PC-3 (cell line): Measurements from ENCODE around the gene BMP5. TPM values are rescaled to one million over a fixed set of nuclear protein-coding genes. Genes with fewer than 3 reads are reported as not detected.

Experiments
- ATAC-seq: fragments of 200-7000 bp; cut with Tn5 transposase; 2 replicates; pipeline ENCODE4 v1.9.1; 2020; ENCODE audit warnings: mild to moderate bottlenecking, moderate library complexity
- BruUV-seq: library from RNA; stranded (reverse); fragments of 400-500 nt; replicated peaks from 2 replicates; lab custom pipeline; 2021; lab: Mats Ljungman, UMichigan
- CTCF ChIA-PET: fragments of 300-600 bp; sonication (Branson Sonifier 250); formaldehyde crosslinking; loops from one replicate; lab custom pipeline; 2022; ENCODE audit warnings: antibody characterized with exemption; lab: Charles Lee
- POLR2A ChIA-PET: fragments of 300-600 bp; sonication (Branson Sonifier 250); formaldehyde crosslinking; loops from one replicate; lab custom pipeline; 2022; ENCODE audit warnings: antibody characterized with exemption; ENCODE audit not compliant: unreplicated experiment; lab: Charles Lee
- DNase-seq: peaks from one replicate; pipeline ENCODE4 v3.0.0-alpha.2; 2015
- H2AFZ ChIP-seq: fragments of 300-600 bp; sonication (generic); 2 replicates; pipeline ENCODE4 v1.6.0; 2016; ENCODE audit warnings: antibody characterized with exemption, low read length
- H3F3A ChIP-seq: fragments of 300-600 bp; sonication (generic); one replicate; pipeline ENCODE4 v1.6.0; 2017; ENCODE audit warnings: antibody characterized with exemption, low read length, control low read depth, mild to moderate bottlenecking; ENCODE audit not compliant: unreplicated experiment
- H3K27ac ChIP-seq: fragments of 300-600 bp; sonication (generic); 2 replicates; pipeline ENCODE4 v1.5.1; 2016; ENCODE audit warnings: mild to moderate bottlenecking, low read length
- H3K27me3 ChIP-seq: fragments of 300-600 bp; sonication (generic); 2 replicates; pipeline ENCODE4 v1.6.1; 2016; ENCODE audit warnings: low read length, mixed read lengths
- H3K36me3 ChIP-seq: fragments of 300-600 bp; sonication (generic); 2 replicates; pipeline ENCODE4 v1.6.1; 2016; ENCODE audit warnings: low read depth, mixed run types, low read length, mixed read lengths
- H3K4me1 ChIP-seq: fragments of 300-600 bp; sonication (generic); 2 replicates; pipeline ENCODE4 v1.5.1; 2016; ENCODE audit warnings: low read length; ENCODE audit not compliant: insufficient read depth
- H3K4me2 ChIP-seq: fragments of 300-600 bp; sonication (generic); 2 replicates; pipeline ENCODE4 v1.6.0; 2016; ENCODE audit warnings: low read length
- H3K4me3 ChIP-seq: fragments of 300-600 bp; sonication (generic); 2 replicates; pipeline ENCODE4 v1.5.1; 2016; ENCODE audit warnings: mild to moderate bottlenecking, low read length, mixed read lengths
- H3K79me2 ChIP-seq: fragments of 300-600 bp; sonication (generic); 2 replicates; pipeline ENCODE4 v1.6.1; 2017; ENCODE audit warnings: low read length, mixed read lengths
- H3K9ac ChIP-seq: fragments of 300-600 bp; sonication (generic); 2 replicates; pipeline ENCODE4 v1.6.0; 2016; ENCODE audit warnings: mild to moderate bottlenecking, low read length
- H3K9me2 ChIP-seq: fragments of 300-600 bp; sonication (generic); replicated peaks from 2 replicates; pipeline ENCODE4 v1.6.1; 2016; ENCODE audit warnings: mixed run types, low read length, mixed read lengths
- H3K9me3 ChIP-seq: fragments of 300-600 bp; sonication (generic); 2 replicates; pipeline ENCODE4 v1.6.1; 2016; ENCODE audit warnings: low read length, mixed read lengths
- H4K20me1 ChIP-seq: fragments of 300-600 bp; sonication (generic); 2 replicates; pipeline ENCODE4 v1.6.1; 2016; ENCODE audit warnings: low read length, mixed read lengths
- EZH2 ChIP-seq: fragments of 300-600 bp; sonication (generic); IDR thresholded peaks from one replicate; pipeline ENCODE4 v1.6.1; 2017; ENCODE audit warnings: antibody characterized with exemption, mild to moderate bottlenecking, low read length; ENCODE audit not compliant: unreplicated experiment
- EZH2phosphoT487 ChIP-seq: fragments of 300-600 bp; sonication (generic); IDR thresholded peaks from 2 replicates; pipeline ENCODE4 v1.6.1; 2018; ENCODE audit warnings: mild to moderate bottlenecking, antibody characterized with exemption, low read length, borderline replicate concordance
- intact Hi-C: fragments of 100-400 bp; cut with micrococcal nuclease; formaldehyde crosslinking; loops from 2 replicates; pipeline ENCODE4 v1.9.0; 2023
- total RNA-seq: library from RNA; depleted of rRNA; stranded (reverse); fragments of >200 nt; gene quantifications from 2 replicates; pipeline ENCODE4 v1.2.3, GENCODE V29; 2014
- TF ChIP-seq, protein P1 (sequence below): fragments of 300-600 bp; sonication (generic); conservative IDR thresholded peaks from 2 replicates; pipeline ENCODE4 v1.5.1; 2017; ENCODE audit warnings: antibody characterized with exemption, low read depth, mild to moderate bottlenecking, low read length

The BMP5 gene
- total RNA-seq, 1 experiment from 2014 or later, result not detected

- intact Hi-C loops, result loop anchor here (1.0 to 5.0 kb wide), 2 partner anchors 41 to 55 kb away; no protein-coding TSS in a partner anchor
These were observed 48.4 kb downstream of the BMP5 start for GRCh38 chr6:55826941-55827340.

DNA sequence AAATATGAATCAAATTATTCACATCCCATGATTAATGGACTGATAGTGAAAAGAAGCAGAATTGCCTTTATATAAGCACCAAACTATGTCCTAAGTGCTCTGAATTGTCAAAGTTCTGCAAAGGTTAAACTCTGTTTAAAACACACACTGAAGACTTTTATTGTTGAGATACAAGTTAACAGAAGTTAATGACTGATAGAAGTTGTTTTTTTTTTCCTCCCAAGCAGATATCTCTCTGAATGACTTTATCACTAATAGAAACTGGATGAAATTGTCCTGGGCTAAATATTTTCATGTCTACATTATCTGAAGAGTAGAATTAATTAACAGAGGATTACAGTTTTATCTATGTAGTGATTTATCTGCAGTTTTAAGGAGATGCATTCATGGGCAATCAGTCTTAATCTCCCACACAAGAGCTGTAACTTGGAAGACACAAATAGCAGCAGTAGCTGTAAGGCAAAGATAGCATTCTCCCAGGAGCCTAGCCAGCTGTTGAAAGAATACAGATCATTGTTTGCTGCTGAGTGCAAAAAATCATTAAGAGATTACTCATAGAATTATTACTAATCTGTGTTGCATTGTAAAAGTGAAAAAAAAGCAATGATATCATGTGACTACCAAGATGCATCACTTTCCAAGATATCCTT lies 49.9 kb downstream of the BMP5 start:
- Histone ChIP-seq H3F3A (no peaks in the 10 kb centered on the region), H2AFZ (no peak overlapping the region), H3K9ac (no peak overlapping the region), H4K20me1 (no peaks in the 10 kb centered on the region), H3K36me3 (no peaks in the 10 kb centered on the region), H3K4me1 (peaks cover 24% of the 10 kb centered on the region), H3K27me3 (no peaks in the 10 kb centered on the region), H3K4me3 (no peak overlapping the region), H3K9me3 (no peaks in the 10 kb centered on the region), H3K4me2 (peak overlapping the region; percentile 6), H3K9me2 (no peaks in the 10 kb centered on the region), H3K79me2 (no peaks in the 10 kb centered on the region), H3K27ac (peak overlapping the region; percentile 37)
- CTCF ChIA-PET, result no interaction called here
- intact Hi-C loops, result loop anchor here (5.0 kb wide), 1 partner anchor 57 kb away; no protein-coding TSS in a partner anchor
- TF ChIP-seq EZH2, result no peak
- TF ChIP-seq EZH2phosphoT487, result no peak
- TF ChIP-seq, protein P1, sequence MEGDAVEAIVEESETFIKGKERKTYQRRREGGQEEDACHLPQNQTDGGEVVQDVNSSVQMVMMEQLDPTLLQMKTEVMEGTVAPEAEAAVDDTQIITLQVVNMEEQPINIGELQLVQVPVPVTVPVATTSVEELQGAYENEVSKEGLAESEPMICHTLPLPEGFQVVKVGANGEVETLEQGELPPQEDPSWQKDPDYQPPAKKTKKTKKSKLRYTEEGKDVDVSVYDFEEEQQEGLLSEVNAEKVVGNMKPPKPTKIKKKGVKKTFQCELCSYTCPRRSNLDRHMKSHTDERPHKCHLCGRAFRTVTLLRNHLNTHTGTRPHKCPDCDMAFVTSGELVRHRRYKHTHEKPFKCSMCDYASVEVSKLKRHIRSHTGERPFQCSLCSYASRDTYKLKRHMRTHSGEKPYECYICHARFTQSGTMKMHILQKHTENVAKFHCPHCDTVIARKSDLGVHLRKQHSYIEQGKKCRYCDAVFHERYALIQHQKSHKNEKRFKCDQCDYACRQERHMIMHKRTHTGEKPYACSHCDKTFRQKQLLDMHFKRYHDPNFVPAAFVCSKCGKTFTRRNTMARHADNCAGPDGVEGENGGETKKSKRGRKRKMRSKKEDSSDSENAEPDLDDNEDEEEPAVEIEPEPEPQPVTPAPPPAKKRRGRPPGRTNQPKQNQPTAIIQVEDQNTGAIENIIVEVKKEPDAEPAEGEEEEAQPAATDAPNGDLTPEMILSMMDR, result no peak
- ATAC-seq (peak; percentile 89), DNase-seq (peak; percentile 77)
- no TSS peak for BruUV-seq
- POLR2A ChIA-PET, result no interaction called here

More at GRCh38 chr6:55826941-55827340, 48.4 kb downstream of the BMP5 start:
- no peaks in the 10 kb centered on the region for H3K79me2 ChIP-seq
- H3K9ac ChIP-seq, result no peak overlapping the region
- H3K27ac ChIP-seq, result no peak overlapping the region
- ChIA-PET CTCF (no interaction called here), POLR2A (interaction anchor here (0.7 kb wide), 1 partner anchor 467 kb away, joined by 3 read pairs; no protein-coding TSS in a partner anchor)
- no peaks in the 10 kb centered on the region for H3K36me3 ChIP-seq
- H2AFZ ChIP-seq, result no peak overlapping the region
- TF ChIP-seq EZH2phosphoT487, result no peak
- no peak overlapping the region for H3K4me3 ChIP-seq
- H3K9me3 ChIP-seq, result no peaks in the 10 kb centered on the region
- H3K4me2 ChIP-seq, result no peak overlapping the region
- no TSS peak for BruUV-seq
- H3F3A ChIP-seq, result no peaks in the 10 kb centered on the region
- H3K9me2 ChIP-seq, result no peaks in the 10 kb centered on the region
- ATAC-seq, result no peak
- H3K4me1 ChIP-seq, result peaks cover 24% of the 10 kb centered on the region
- H4K20me1 ChIP-seq, result no peaks in the 10 kb centered on the region
- DNase-seq, result no peak
- H3K27me3 ChIP-seq, result no peaks in the 10 kb centered on the region

GRCh38 chr6:55822815-55823214 lies 52.6 kb downstream of the BMP5 start:
- no peaks in the 10 kb centered on the region for H3K27me3 ChIP-seq
- H3K79me2 ChIP-seq, result no peaks in the 10 kb centered on the region
- DNase-seq (no peak), ATAC-seq (no peak)
- no peak overlapping the region for H2AFZ ChIP-seq
- intact Hi-C loops, result no loop called here
- H3K4me1 ChIP-seq, result peaks cover 19% of the 10 kb centered on the region
- H3K36me3 ChIP-seq, result no peaks in the 10 kb centered on the region
- H3K4me3 ChIP-seq, result no peak overlapping the region
- no peak overlapping the region for H3K4me2 ChIP-seq
- ChIA-PET CTCF (no interaction called here), POLR2A (no interaction called here)
- no TSS peak for BruUV-seq
- H3K9ac ChIP-seq, result no peak overlapping the region
- TF ChIP-seq EZH2 (no peak), EZH2phosphoT487 (no peak)
- TF ChIP-seq, protein P1, result no peak
- no peaks in the 10 kb centered on the region for H4K20me1 ChIP-seq
- no peaks in the 10 kb centered on the region for H3K9me2 ChIP-seq
- H3K9me3 ChIP-seq, result no peaks in the 10 kb centered on the region
- no peaks in the 10 kb centered on the region for H3F3A ChIP-seq
- H3K27ac ChIP-seq, result no peak overlapping the region
